AG10803 (cell line): ENCODE data around the gene HSDL1.
"Not testable (repeated sequence)": the region's sequence is repeated elsewhere in the genome, so short reads cannot be mapped to it uniquely, and the experiment has no call there.

Experiments used
- DNase-seq: peaks from one replicate; pipeline ENCODE4 v3.0.0; 2010; ENCODE audit warnings: low read depth
- H3K4me3 ChIP-seq: 2 replicates; pipeline ENCODE4 v1.5.1; 2011; ENCODE audit warnings: mild to moderate bottlenecking, low read length, control low read depth
- CTCF ChIP-seq: conservative IDR thresholded peaks from 2 replicates; pipeline ENCODE4 v1.5.1; 2011; ENCODE audit warnings: mild to moderate bottlenecking, low read length, control low read depth, inconsistent platforms

Gene HSDL1

DNA sequence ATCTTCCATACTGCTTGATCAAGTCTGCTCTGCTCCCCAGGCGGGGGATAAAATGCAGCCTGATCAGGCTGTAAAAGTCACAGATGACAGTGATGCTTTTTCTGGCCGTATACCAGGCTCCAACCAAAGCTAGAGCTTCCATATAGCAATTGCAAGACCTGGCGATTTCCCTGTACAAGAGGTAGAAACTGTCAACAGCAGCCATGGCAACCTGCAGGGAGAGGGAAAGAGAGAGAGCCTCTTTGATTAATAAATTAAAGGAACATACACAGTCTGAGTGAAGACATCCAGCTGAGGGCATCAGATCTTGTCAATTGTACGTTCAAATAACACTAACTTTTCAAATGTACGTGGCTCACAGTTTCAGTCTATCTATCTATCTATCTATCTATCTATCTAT, 13.9 kb downstream of the HSDL1 start:
- TF ChIP-seq CTCF, result no peak
- DNase-seq, result no peak

GRCh38 chr16:84124257-84125073, 20.5 kb downstream of the HSDL1 start:
- no peak for DNase-seq
- TF ChIP-seq CTCF, result no peak

More for the DNA sequence above, 13.9 kb downstream of the HSDL1 start:
- no peak overlapping the region for H3K4me3 ChIP-seq

GRCh38 chr16:84121007-84121406, 24.0 kb downstream of the HSDL1 start:
- TF ChIP-seq CTCF, result no peak
- H3K4me3 ChIP-seq, result no peak overlapping the region
- DNase-seq, result no peak

More at GRCh38 chr16:84124257-84125073, 20.5 kb downstream of the HSDL1 start:
- no peak overlapping the region for H3K4me3 ChIP-seq

GRCh38 chr16:84120023-84120422, 25.0 kb downstream of the HSDL1 start:
- no peak overlapping the region for H3K4me3 ChIP-seq
- no peak for DNase-seq
- no peak for TF ChIP-seq CTCF

DNA sequence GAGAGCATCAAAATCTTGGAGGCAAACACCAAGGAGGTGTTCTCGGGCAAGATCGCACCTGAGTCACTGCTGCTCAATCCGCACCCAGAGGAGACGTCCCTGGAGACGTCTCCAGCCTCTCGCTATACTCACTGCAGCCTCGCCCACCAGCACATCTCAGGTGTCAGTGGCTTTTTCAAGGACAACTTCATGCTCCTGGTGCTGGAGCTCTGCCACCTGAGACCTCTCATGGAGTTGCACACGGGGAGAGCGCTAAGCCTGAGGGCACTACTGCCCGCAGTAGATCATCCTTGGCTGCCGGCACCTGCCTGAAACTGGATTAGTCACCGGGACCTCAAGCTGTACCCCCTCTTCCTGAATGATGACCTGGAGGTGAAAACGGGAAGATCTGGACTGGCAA, 25.6 kb downstream of the HSDL1 start:
- TF ChIP-seq CTCF, result no peak
- DNase-seq, result no peak

GRCh38 chr16:84118315-84118714, 26.7 kb downstream of the HSDL1 start:
- H3K4me3 ChIP-seq, DNase-seq: not testable (repeated sequence)

More for the DNA sequence above, 25.6 kb downstream of the HSDL1 start:
- no peak overlapping the region for H3K4me3 ChIP-seq

DNA sequence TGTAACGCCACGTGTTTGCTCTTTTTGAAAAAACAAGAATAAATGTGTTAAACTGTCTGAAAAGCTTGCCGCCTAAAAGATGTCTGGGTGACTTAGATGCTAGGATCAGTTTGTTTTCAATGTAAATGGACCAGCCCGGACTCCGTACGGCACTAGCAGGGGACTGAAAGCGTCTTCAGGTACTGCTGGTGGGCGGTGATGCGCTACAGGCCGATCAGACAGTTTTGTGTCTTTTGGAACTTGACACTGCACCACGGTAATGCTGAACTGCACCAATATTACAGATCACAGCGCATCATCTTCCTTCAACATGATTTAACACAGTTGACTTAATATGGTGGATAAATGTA, 27.5 kb downstream of the HSDL1 start:
- TF ChIP-seq CTCF, result no peak
- DNase-seq, result no peak
- peak overlapping the region; percentile 96 for H3K4me3 ChIP-seq
